GM12872 (cell line): ENCODE results near the gene TNFRSF6B.

Experiments used
- CTCF ChIP-seq: IDR thresholded peaks from 3 replicates; pipeline ENCODE4 v1.5.1; 2011; ENCODE audit warnings: low read depth, mild to moderate bottlenecking, low read length, moderate library complexity; ENCODE audit not compliant: insufficient read depth

TNFRSF6B gene

GRCh38 chr20:63702751-63703470 lies 6.5 kb downstream of the TNFRSF6B start:
- no peak for TF ChIP-seq CTCF

GRCh38 chr20:63703471-63703975 lies 7.1 kb downstream of the TNFRSF6B start:
- TF ChIP-seq CTCF: no peak

GRCh38 chr20:63703976-63704748 lies 7.7 kb downstream of the TNFRSF6B start:
- no peak for TF ChIP-seq CTCF

- TF ChIP-seq CTCF: no peak
These were observed 8.3 kb downstream of the TNFRSF6B start for GRCh38 chr20:63704749-63705117.

GRCh38 chr20:63705232-63706026 lies 9.0 kb downstream of the TNFRSF6B start:
- TF ChIP-seq CTCF: no peak

GRCh38 chr20:63706027-63706695 lies 9.7 kb downstream of the TNFRSF6B start:
- no peak for TF ChIP-seq CTCF
